Activated CD8-positive, alpha-beta memory T cell treated with anti-CD3 and anti-CD28 coated beads, Interleukin-2, amount 50 U/mL, for 24 hours (primary cell): ENCODE measurements around the gene UTY.
"Not testable (repeated sequence)": the region's sequence is repeated elsewhere in the genome, so short reads cannot be mapped to it uniquely, and the experiment has no call there.

ENCODE experiments used
- DNase-seq: peaks from one replicate; pipeline ENCODE4 v3.0.0-alpha.2; 2020; ENCODE audit errors: extremely low read depth

The UTY gene

GRCh38 chrY:13299411-13299810, 180.4 kb downstream of the UTY start:
- DNase-seq, result no peak

GRCh38 chrY:13296176-13296890, 183.5 kb downstream of the UTY start:
- no peak for DNase-seq

GRCh38 chrY:13295026-13295425, 184.8 kb downstream of the UTY start:
- DNase-seq, result no peak

GRCh38 chrY:13291199-13291598, 188.6 kb downstream of the UTY start:
- DNase-seq, result no peak

GRCh38 chrY:13282151-13283054, 197.4 kb downstream of the UTY start:
- DNase-seq, result not testable (repeated sequence)

- DNase-seq, result no peak
These were observed 200.3 kb downstream of the UTY start for GRCh38 chrY:13279561-13279960.

- no peak for DNase-seq
These were observed 208.1 kb downstream of the UTY start for GRCh38 chrY:13271706-13272105.

GRCh38 chrY:13253941-13254440, 225.8 kb downstream of the UTY start:
- not testable (repeated sequence) for DNase-seq

GRCh38 chrY:13250421-13250820, 229.4 kb downstream of the UTY start:
- DNase-seq, result no peak

- no peak for DNase-seq
These were observed 236.1 kb downstream of the UTY start for GRCh38 chrY:13243716-13244115.

- DNase-seq, result no peak
These were observed 245.9 kb downstream of the UTY start for GRCh38 chrY:13233901-13234300.

GRCh38 chrY:13233118-13233517, 246.7 kb downstream of the UTY start:
- DNase-seq, result no peak

GRCh38 chrY:13227354-13227953, 252.4 kb downstream of the UTY start:
- DNase-seq, result no peak

GRCh38 chrY:13210961-13211646, 268.7 kb downstream of the UTY start:
- no peak for DNase-seq

GRCh38 chrY:13205214-13205613, 274.6 kb downstream of the UTY start:
- DNase-seq, result no peak
